HEK293T (cell line): Measurements from ENCODE around the gene CTNNB1.

Source experiments
- CTCF ChIA-PET: fragments of 350-600 bp; formaldehyde crosslinking; extraction: SDS; loops from one replicate; lab custom pipeline; 2021; ENCODE audit warnings: antibody characterized with exemption, inconsistent platforms; lab: Yijun Ruan, JAX
- POLR2A ChIA-PET: fragments of 350-600 bp; formaldehyde crosslinking; extraction: SDS; loops from one replicate; lab custom pipeline; 2020; ENCODE audit warnings: antibody characterized with exemption, inconsistent platforms; lab: Yijun Ruan, JAX
- DNase-seq: peaks from one replicate; pipeline ENCODE4 v3.0.0; 2012; ENCODE audit warnings: mixed read lengths; ENCODE audit errors: extremely low spot score
- ARNT ChIP-seq: fragments of 450-650 bp; IDR thresholded peaks from 2 replicates; pipeline ENCODE4 v1.6.1; 2017; ENCODE audit warnings: mild to moderate bottlenecking
- BHLHE40 ChIP-seq: fragments of 450-650 bp; IDR thresholded peaks from 2 replicates; pipeline ENCODE4 v1.6.1; 2016; ENCODE audit warnings: mild to moderate bottlenecking, moderate library complexity, borderline replicate concordance
- CTBP1 ChIP-seq: fragments of 450-650 bp; IDR thresholded peaks from 2 replicates; pipeline ENCODE4 v1.6.1; 2016; ENCODE audit warnings: borderline replicate concordance
- ELF4 ChIP-seq: fragments of 450-650 bp; IDR thresholded peaks from 2 replicates; pipeline ENCODE4 v1.6.1; 2017; ENCODE audit warnings: antibody characterized with exemption
- FOXA1 ChIP-seq: fragments of 450-650 bp; IDR thresholded peaks from 2 replicates; pipeline ENCODE4 v1.6.1; 2016; ENCODE audit warnings: mild to moderate bottlenecking
- FOXK2 ChIP-seq: fragments of 450-650 bp; IDR thresholded peaks from 2 replicates; pipeline ENCODE4 v1.6.1; 2016; ENCODE audit warnings: mild to moderate bottlenecking
- FOXM1 ChIP-seq: fragments of 450-650 bp; IDR thresholded peaks from 2 replicates; pipeline ENCODE4 v1.6.1; 2017; ENCODE audit warnings: mild to moderate bottlenecking, borderline replicate concordance
- HDGF ChIP-seq: fragments of 450-650 bp; IDR thresholded peaks from 2 replicates; pipeline ENCODE4 v1.6.1; 2017; ENCODE audit warnings: antibody characterized with exemption, borderline replicate concordance
- L3MBTL2 ChIP-seq: fragments of 450-650 bp; conservative IDR thresholded peaks from 2 replicates; pipeline ENCODE4 v1.6.1; 2016; ENCODE audit warnings: mild to moderate bottlenecking
- LEF1 ChIP-seq: fragments of 450-650 bp; IDR thresholded peaks from 2 replicates; pipeline ENCODE4 v1.6.1; 2017; ENCODE audit warnings: mild to moderate bottlenecking, borderline replicate concordance
- NFRKB ChIP-seq: fragments of 450-650 bp; IDR thresholded peaks from 2 replicates; pipeline ENCODE4 v1.6.1; 2016; ENCODE audit warnings: mild to moderate bottlenecking, moderate library complexity
- SP1 ChIP-seq: fragments of 450-650 bp; IDR thresholded peaks from 2 replicates; pipeline ENCODE4 v1.6.1; 2017
- SUZ12 ChIP-seq: fragments of 450-650 bp; IDR thresholded peaks from 2 replicates; pipeline ENCODE4 v1.6.1; 2016; ENCODE audit warnings: mild to moderate bottlenecking
- TARDBP ChIP-seq: fragments of 450-650 bp; IDR thresholded peaks from 2 replicates; pipeline ENCODE4 v1.6.1; 2016
- ZNF384 ChIP-seq: fragments of 450-650 bp; IDR thresholded peaks from 2 replicates; pipeline ENCODE4 v1.6.1; 2016
- TF ChIP-seq, protein P1 (sequence below): fragments of 450-650 bp; IDR thresholded peaks from 2 replicates; pipeline ENCODE4 v1.6.1; 2016

Gene CTNNB1

GRCh38 chr3:41207355-41207754, 8.1 kb downstream of the CTNNB1 start:
- no peak for DNase-seq
- CTCF ChIA-PET: no interaction called here
- no peak for TF ChIP-seq HDGF
- no peak for TF ChIP-seq TARDBP
- no peak for TF ChIP-seq FOXK2
- no peak for TF ChIP-seq FOXA1
- TF ChIP-seq L3MBTL2: no peak
- no peak for TF ChIP-seq ELF4
- TF ChIP-seq SUZ12: no peak
- TF ChIP-seq CTBP1: no peak
- TF ChIP-seq FOXM1: no peak
- TF ChIP-seq BHLHE40: no peak
- TF ChIP-seq, protein P1, sequence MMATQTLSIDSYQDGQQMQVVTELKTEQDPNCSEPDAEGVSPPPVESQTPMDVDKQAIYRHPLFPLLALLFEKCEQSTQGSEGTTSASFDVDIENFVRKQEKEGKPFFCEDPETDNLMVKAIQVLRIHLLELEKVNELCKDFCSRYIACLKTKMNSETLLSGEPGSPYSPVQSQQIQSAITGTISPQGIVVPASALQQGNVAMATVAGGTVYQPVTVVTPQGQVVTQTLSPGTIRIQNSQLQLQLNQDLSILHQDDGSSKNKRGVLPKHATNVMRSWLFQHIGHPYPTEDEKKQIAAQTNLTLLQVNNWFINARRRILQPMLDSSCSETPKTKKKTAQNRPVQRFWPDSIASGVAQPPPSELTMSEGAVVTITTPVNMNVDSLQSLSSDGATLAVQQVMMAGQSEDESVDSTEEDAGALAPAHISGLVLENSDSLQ: no peak
- no peak for TF ChIP-seq ZNF384
- no peak for TF ChIP-seq SP1
- no peak for TF ChIP-seq LEF1
- POLR2A ChIA-PET: interaction anchor here (2.6 kb wide), 1 partner anchor 8 kb away, joined by 12 read pairs; the partner anchor contains the start of gene CTNNB1

- POLR2A ChIA-PET: interaction anchor here (2.6 kb wide), 1 partner anchor 9 kb away, joined by 12 read pairs; the partner anchor contains the start of gene CTNNB1
- no peak for TF ChIP-seq L3MBTL2
- no peak for TF ChIP-seq ARNT
- TF ChIP-seq, protein P1: no peak
- no peak for TF ChIP-seq BHLHE40
- TF ChIP-seq SUZ12: no peak
- no peak for TF ChIP-seq FOXM1
- no peak for TF ChIP-seq ELF4
- no peak for TF ChIP-seq CTBP1
- TF ChIP-seq ZNF384: no peak
- TF ChIP-seq HDGF: no peak
- no peak for TF ChIP-seq NFRKB
- no peak for TF ChIP-seq TARDBP
- no peak for TF ChIP-seq SP1
- no peak for TF ChIP-seq LEF1
- no peak for TF ChIP-seq FOXK2
- TF ChIP-seq FOXA1: no peak
- DNase-seq: no peak
- CTCF ChIA-PET: no interaction called here
Measured at GRCh38 chr3:41208507-41209220, 9.4 kb downstream of the CTNNB1 start.

DNA sequence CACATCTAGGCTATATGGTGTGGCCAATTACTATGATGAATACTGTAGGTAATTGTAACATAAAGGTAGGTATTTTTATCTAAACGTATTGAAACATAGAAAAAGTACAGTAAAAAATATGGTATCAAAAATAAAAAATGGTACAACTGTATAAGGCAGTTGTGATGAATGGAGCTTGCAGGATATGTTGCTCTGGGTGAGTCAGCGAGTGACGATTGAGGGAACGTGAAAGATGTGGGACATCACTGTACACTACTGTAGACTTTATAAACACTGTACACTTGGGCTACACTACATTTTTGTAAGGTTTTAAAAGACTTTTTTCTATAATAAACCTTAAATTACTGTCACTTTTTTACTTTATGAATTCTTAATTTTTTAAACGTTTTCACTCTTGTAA, 10.3 kb downstream of the CTNNB1 start:
- no peak for DNase-seq
- ChIA-PET POLR2A (interaction anchor here (2.6 kb wide), 1 partner anchor 10 kb away, joined by 12 read pairs; the partner anchor contains the start of gene CTNNB1), CTCF (no interaction called here)
- TF ChIP-seq ARNT (no peak), SUZ12 (no peak), ZNF384 (no peak), NFRKB (no peak), BHLHE40 (no peak), FOXM1 (no peak), TARDBP (no peak), FOXA1 (no peak), HDGF (no peak), CTBP1 (no peak), FOXK2 (no peak)
- TF ChIP-seq, protein P1: no peak

GRCh38 chr3:41210966-41211365, 11.7 kb downstream of the CTNNB1 start:
- no peak for DNase-seq
- ChIA-PET POLR2A (interaction anchor here (4.1 kb wide), 1 partner anchor 12 kb away, joined by 28 read pairs; the partner anchor contains the start of gene CTNNB1), CTCF (no interaction called here)
- TF ChIP-seq TARDBP: no peak
- TF ChIP-seq NFRKB: no peak
- TF ChIP-seq, protein P1: no peak
- TF ChIP-seq FOXK2: no peak
- TF ChIP-seq SUZ12: no peak
- TF ChIP-seq CTBP1: no peak
- no peak for TF ChIP-seq BHLHE40
- no peak for TF ChIP-seq ARNT
- no peak for TF ChIP-seq HDGF
- TF ChIP-seq SP1: no peak
- TF ChIP-seq FOXM1: no peak
- TF ChIP-seq ZNF384: no peak
- no peak for TF ChIP-seq FOXA1
- TF ChIP-seq ELF4: no peak
- no peak for TF ChIP-seq LEF1
- TF ChIP-seq L3MBTL2: no peak

- no peak for DNase-seq
- CTCF ChIA-PET: no interaction called here
- TF ChIP-seq ARNT: no peak
- TF ChIP-seq CTBP1: no peak
- TF ChIP-seq, protein P1: no peak
- TF ChIP-seq FOXA1: no peak
- TF ChIP-seq LEF1: no peak
- TF ChIP-seq ZNF384: no peak
- no peak for TF ChIP-seq SP1
- TF ChIP-seq TARDBP: no peak
- TF ChIP-seq L3MBTL2: no peak
- POLR2A ChIA-PET: interaction anchor here (4.1 kb wide), 1 partner anchor 13 kb away, joined by 28 read pairs; the partner anchor contains the start of gene CTNNB1
Measured at GRCh38 chr3:41212088-41212487, 12.8 kb downstream of the CTNNB1 start.
